Smooth muscle cell (in vitro differentiated cells): ENCODE measurements around the gene KAT5. TPM values are rescaled to one million over a fixed set of nuclear protein-coding genes. Genes with fewer than 3 reads are reported as not detected.
"Not testable (repeated sequence)": the region's sequence is repeated elsewhere in the genome, so short reads cannot be mapped to it uniquely, and the experiment has no call there.

Experiments
- DNase-seq: peaks from one replicate; lab custom pipeline; 2025; ENCODE audit not compliant: unreplicated experiment; lab: John Stamatoyannopoulos, UW
- H2AFZ ChIP-seq: fragments of 200-600 bp; sonication (generic); 2 replicates; pipeline ENCODE4 v1.6.0; 2016; ENCODE audit warnings: antibody characterized with exemption, low read depth, mild to moderate bottlenecking
- H3F3A ChIP-seq: fragments of 200-600 bp; sonication (generic); 2 replicates; pipeline ENCODE4 v1.6.0; 2017; ENCODE audit warnings: antibody characterized with exemption, low read depth
- H3K27ac ChIP-seq: fragments of 200-600 bp; sonication (generic); 2 replicates; pipeline ENCODE4 v1.5.1; 2016; ENCODE audit warnings: low read depth, mild to moderate bottlenecking
- H3K27me3 ChIP-seq: fragments of 200-600 bp; sonication (generic); 2 replicates; pipeline ENCODE4 v1.6.1; 2016; ENCODE audit warnings: low read depth, mild to moderate bottlenecking
- H3K36me3 ChIP-seq: fragments of 200-600 bp; sonication (generic); 2 replicates; pipeline ENCODE4 v1.5.1; 2016; ENCODE audit warnings: low read depth
- H3K4me1 ChIP-seq: fragments of 200-600 bp; sonication (generic); 2 replicates; pipeline ENCODE4 v1.5.1; 2016; ENCODE audit warnings: low read depth
- H3K4me2 ChIP-seq: fragments of 200-600 bp; sonication (generic); 2 replicates; pipeline ENCODE4 v1.6.0; 2016; ENCODE audit warnings: mild to moderate bottlenecking
- H3K4me3 ChIP-seq: fragments of 200-600 bp; sonication (generic); 2 replicates; pipeline ENCODE4 v1.5.1; 2016; ENCODE audit warnings: mild to moderate bottlenecking
- H3K79me2 ChIP-seq: fragments of 200-600 bp; sonication (generic); 2 replicates; pipeline ENCODE4 v1.6.0; 2016; ENCODE audit warnings: low read depth, mild to moderate bottlenecking
- H3K9ac ChIP-seq: fragments of 200-600 bp; sonication (generic); 2 replicates; pipeline ENCODE4 v1.6.0; 2016; ENCODE audit warnings: low read depth
- H3K9me3 ChIP-seq: fragments of 200-600 bp; sonication (generic); replicated peaks from 2 replicates; pipeline ENCODE4 v1.5.1; 2016; ENCODE audit warnings: low read depth
- H4K20me1 ChIP-seq: fragments of 200-600 bp; sonication (generic); 2 replicates; pipeline ENCODE4 v1.6.0; 2016; ENCODE audit warnings: low read depth
- WGBS: methylation state at CpG from one replicate; pipeline ENCODE4 v1.1.7; 2016; ENCODE audit warnings: low lambda C conversion rate; 5-methylcytosine and 5-hydroxymethylcytosine counted together
- polyA plus RNA-seq: library from polyadenylated mRNA; unstranded; fragments of >200 nt; fragmentation: Nextera tagmentation; extraction: Ambion mirVana; gene quantifications from 2 replicates; pipeline ENCODE4 v1.2.1, GENCODE V29; 2016
- total RNA-seq: library from RNA; depleted of rRNA; stranded (reverse); fragments of >200 nt; gene quantifications from 2 replicates; pipeline ENCODE4 v1.2.3, GENCODE V29; 2014
- TF ChIP-seq, protein P1 (sequence below): fragments of 200-600 bp; sonication (generic); IDR thresholded peaks from 2 replicates; pipeline ENCODE4 v1.5.1; 2017; ENCODE audit warnings: borderline replicate concordance, mild to moderate bottlenecking, antibody characterized with exemption; ENCODE audit not compliant: insufficient read depth, poor library complexity, severe bottlenecking

The KAT5 gene
- total and polyA plus RNA-seq, 2 experiments from 2014 or later = 37.0 to 38.8 TPM

- peaks cover 3% of the 10 kb centered on the region for H3K27me3 ChIP-seq
- H3K4me3 ChIP-seq = no peak overlapping the region
- TF ChIP-seq, protein P1, sequence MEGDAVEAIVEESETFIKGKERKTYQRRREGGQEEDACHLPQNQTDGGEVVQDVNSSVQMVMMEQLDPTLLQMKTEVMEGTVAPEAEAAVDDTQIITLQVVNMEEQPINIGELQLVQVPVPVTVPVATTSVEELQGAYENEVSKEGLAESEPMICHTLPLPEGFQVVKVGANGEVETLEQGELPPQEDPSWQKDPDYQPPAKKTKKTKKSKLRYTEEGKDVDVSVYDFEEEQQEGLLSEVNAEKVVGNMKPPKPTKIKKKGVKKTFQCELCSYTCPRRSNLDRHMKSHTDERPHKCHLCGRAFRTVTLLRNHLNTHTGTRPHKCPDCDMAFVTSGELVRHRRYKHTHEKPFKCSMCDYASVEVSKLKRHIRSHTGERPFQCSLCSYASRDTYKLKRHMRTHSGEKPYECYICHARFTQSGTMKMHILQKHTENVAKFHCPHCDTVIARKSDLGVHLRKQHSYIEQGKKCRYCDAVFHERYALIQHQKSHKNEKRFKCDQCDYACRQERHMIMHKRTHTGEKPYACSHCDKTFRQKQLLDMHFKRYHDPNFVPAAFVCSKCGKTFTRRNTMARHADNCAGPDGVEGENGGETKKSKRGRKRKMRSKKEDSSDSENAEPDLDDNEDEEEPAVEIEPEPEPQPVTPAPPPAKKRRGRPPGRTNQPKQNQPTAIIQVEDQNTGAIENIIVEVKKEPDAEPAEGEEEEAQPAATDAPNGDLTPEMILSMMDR = no peak
- no peak overlapping the region for H3K27ac ChIP-seq
- H3K4me1 ChIP-seq = no peaks in the 10 kb centered on the region
- no peak overlapping the region for H3K9ac ChIP-seq
- H2AFZ ChIP-seq = no peak overlapping the region
- DNase-seq = no peak
- no peaks in the 10 kb centered on the region for H4K20me1 ChIP-seq
- H3K79me2 ChIP-seq = no peaks in the 10 kb centered on the region
- no peaks in the 10 kb centered on the region for H3F3A ChIP-seq
- WGBS = 83% methylated on average over 1 of the region's 1 CpG
- no peaks in the 10 kb centered on the region for H3K9me3 ChIP-seq
- H3K36me3 ChIP-seq = no peaks in the 10 kb centered on the region
- H3K4me2 ChIP-seq = no peak overlapping the region
These were observed 10.4 kb upstream of the KAT5 start for GRCh38 chr11:65701686-65702085.

- no peaks in the 10 kb centered on the region for H3K9me3 ChIP-seq
- no peaks in the 10 kb centered on the region for H4K20me1 ChIP-seq
- no peak for DNase-seq
- no peaks in the 10 kb centered on the region for H3F3A ChIP-seq
- H3K79me2 ChIP-seq = no peaks in the 10 kb centered on the region
- H3K9ac ChIP-seq = no peak overlapping the region
- TF ChIP-seq, protein P1 = no peak
- H3K4me1 ChIP-seq = no peaks in the 10 kb centered on the region
- no peak overlapping the region for H3K4me3 ChIP-seq
- H3K27me3 ChIP-seq = peaks cover 3% of the 10 kb centered on the region
- no peak overlapping the region for H3K27ac ChIP-seq
- no peak overlapping the region for H3K4me2 ChIP-seq
- H2AFZ ChIP-seq = no peak overlapping the region
- no peaks in the 10 kb centered on the region for H3K36me3 ChIP-seq
- WGBS = 76% methylated on average over 4 of the region's 4 CpGs
These were observed 8.2 kb upstream of the KAT5 start for GRCh38 chr11:65703846-65704245.

DNA sequence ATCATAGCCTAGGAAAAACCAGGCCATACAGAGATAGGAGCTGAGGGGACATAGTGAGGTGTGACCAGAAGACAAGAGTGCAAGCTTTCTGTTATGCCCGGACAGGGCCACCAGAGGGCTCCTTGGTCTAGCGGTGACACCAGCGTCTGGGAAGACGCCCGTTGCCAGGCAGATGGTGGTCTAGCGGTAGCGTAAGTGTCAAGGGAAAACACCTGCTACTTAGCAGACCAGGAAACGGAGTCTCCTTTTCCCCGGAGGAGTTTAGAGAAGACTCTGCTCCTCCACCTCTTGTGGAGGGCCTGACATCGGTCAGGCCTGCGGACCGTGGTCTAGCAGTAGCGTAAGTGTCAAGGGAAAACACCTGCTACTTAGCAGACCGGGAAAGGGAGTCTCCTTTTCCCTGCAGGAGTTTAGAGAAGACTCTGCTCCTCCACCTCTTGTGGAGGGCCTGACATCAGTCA lies 5.7 kb upstream of the KAT5 start:
- not testable (repeated sequence) for H3K4me1 ChIP-seq, H4K20me1 ChIP-seq, H3K4me2 ChIP-seq, H3K4me3 ChIP-seq, H3K27me3 ChIP-seq, H3K9ac ChIP-seq, H2AFZ ChIP-seq, H3F3A ChIP-seq, DNase-seq, H3K9me3 ChIP-seq, H3K79me2 ChIP-seq, H3K36me3 ChIP-seq, H3K27ac ChIP-seq
- TF ChIP-seq, protein P1 = peak; percentile 64
- 32% methylated on average over 14 of the region's 14 CpGs for WGBS

DNA sequence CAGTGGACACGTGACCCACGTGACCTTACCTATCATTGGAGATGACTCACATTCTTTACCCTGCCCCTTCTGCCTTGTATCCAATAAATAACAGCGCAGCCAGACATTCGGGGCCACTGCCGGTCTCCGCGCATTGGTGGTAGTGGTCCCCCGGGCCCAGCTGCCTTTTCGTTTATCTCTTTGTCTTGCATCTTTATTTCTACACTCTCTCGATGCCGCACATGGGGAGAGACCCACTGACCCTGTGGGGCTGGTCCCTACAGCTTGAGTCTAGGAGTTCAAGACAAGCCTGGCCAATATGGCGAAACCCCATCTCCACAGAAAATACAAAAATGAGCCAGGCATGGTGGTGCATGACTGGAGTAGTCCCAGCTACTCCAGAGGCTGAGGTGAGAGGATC lies 5.0 kb upstream of the KAT5 start:
- not testable (repeated sequence) for H3K27ac ChIP-seq, H3K4me1 ChIP-seq, H3K27me3 ChIP-seq, H3K4me3 ChIP-seq, H3K36me3 ChIP-seq, H3K79me2 ChIP-seq, DNase-seq, H3K9me3 ChIP-seq, H4K20me1 ChIP-seq, H3K9ac ChIP-seq, H2AFZ ChIP-seq, H3K4me2 ChIP-seq, H3F3A ChIP-seq
- whole genome bisulfite sequencing = 95% methylated on average over 12 of the region's 12 CpGs
